ENCODE measurements around the gene ABL1.
A peak's percentile ranks its signal among the peaks of the same experiment; 100 is the strongest.

Gene ABL1

DNA sequence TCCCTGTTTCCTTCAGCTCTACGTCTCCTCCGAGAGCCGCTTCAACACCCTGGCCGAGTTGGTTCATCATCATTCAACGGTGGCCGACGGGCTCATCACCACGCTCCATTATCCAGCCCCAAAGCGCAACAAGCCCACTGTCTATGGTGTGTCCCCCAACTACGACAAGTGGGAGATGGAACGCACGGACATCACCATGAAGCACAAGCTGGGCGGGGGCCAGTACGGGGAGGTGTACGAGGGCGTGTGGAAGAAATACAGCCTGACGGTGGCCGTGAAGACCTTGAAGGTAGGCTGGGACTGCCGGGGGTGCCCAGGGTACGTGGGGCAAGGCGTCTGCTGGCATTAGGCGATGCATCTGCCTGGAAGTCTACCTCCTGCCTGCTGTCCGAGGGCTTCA is 27.7 kb downstream of the ABL1 start:
- TF ChIP-seq CTCF (IDR thresholded peaks at IDR 0.05; ENCODE audit: control extremely low read depth, extremely low read depth, low read depth, missing control alignments) = no peak
- CTCF ChIA-PET = interaction anchor here (1.0 to 12.3 kb wide), 9 partner anchors 8 to 184 kb away, joined by 3 to 318 read pairs (median 8); no protein-coding TSS in a partner anchor
- POLR2A ChIA-PET = no interaction called here
- DNase-seq (ENCODE audit: extremely low spot score) = no peak

DNA sequence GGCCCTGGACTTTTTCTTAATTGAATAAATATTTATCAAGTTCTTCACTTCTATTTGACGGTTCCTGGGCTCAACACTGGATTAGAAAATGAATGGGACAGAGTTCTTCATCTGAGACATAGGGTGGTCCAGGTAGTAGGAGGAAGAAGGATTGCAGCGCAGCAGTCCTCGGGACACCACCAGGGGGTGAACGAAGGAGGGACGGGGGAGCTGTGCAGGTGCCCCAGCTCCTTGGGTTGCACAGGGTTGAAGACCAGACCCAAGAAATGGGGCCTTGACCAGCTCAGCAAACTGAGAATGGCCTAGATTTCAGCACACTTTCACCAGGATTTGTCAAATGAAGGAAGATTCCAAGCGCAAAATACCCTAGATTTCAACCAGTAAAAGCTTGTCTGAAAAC is 29.5 kb downstream of the ABL1 start:
- CTCF ChIA-PET = interaction anchor here (1.0 to 12.3 kb wide), 10 partner anchors 9 to 399 kb away, joined by 3 to 318 read pairs (median 6); no protein-coding TSS in a partner anchor
- no peak for DNase-seq (ENCODE audit: extremely low spot score)
- no peak for TF ChIP-seq CTCF (IDR thresholded peaks at IDR 0.05; ENCODE audit: control extremely low read depth, extremely low read depth, low read depth, missing control alignments)
- POLR2A ChIA-PET = no interaction called here

- no peak for TF ChIP-seq CTCF (IDR thresholded peaks at IDR 0.05; ENCODE audit: control extremely low read depth, extremely low read depth, low read depth, missing control alignments)
- ChIA-PET POLR2A (no interaction called here), CTCF (interaction anchor here (0.6 to 12.3 kb wide), 29 partner anchors 8 to 191 kb away, joined by 3 to 318 read pairs (median 8); no protein-coding TSS in a partner anchor)
- DNase-seq (ENCODE audit: extremely low spot score) = no peak
Observed at GRCh38 chr9:130865921-130866320, 30.9 kb downstream of the ABL1 start.

DNA sequence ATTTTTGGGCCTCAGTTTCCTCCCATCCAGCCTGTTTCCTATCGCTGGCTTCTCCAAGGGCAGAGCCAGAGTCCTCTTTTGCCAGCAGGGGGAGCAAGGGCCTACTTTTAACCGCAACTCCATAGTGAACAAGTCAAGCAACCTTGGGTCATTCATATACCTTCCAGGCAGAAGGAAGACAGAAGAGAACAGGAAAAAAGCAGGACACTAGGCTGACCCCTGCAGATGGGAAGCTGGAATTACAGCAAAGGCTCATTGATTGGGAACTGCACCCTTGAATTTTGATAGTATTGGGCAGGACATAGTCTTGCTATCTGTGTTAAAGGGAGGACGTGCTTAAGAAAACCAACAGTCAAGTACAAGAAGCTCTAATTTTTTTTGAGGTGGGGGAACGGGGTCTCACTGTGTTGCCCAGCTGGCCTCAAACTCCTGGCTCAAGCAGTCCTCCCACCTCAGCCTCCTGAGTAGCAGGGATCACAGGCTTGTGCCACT is 31.5 kb downstream of the ABL1 start:
- POLR2A ChIA-PET = no interaction called here
- TF ChIP-seq CTCF (IDR thresholded peaks at IDR 0.05; ENCODE audit: control extremely low read depth, extremely low read depth, low read depth, missing control alignments) = peak; percentile 63
- CTCF ChIA-PET = interaction anchor here (0.7 to 12.3 kb wide), 33 partner anchors 9 to 406 kb away, joined by 3 to 318 read pairs (median 5); no protein-coding TSS in a partner anchor
- DNase-seq (ENCODE audit: extremely low spot score) = peak; percentile 43

GRCh38 chr9:130867556-130867955 is 32.5 kb downstream of the ABL1 start:
- ChIA-PET CTCF (interaction anchor here (1.0 to 12.3 kb wide), 12 partner anchors 12 to 407 kb away, joined by 3 to 318 read pairs (median 10); no protein-coding TSS in a partner anchor), POLR2A (no interaction called here)
- no peak for DNase-seq (ENCODE audit: extremely low spot score)
- no peak for TF ChIP-seq CTCF (IDR thresholded peaks at IDR 0.05; ENCODE audit: control extremely low read depth, extremely low read depth, low read depth, missing control alignments)

- CTCF ChIA-PET = interaction anchor here (1.0 to 12.3 kb wide), 6 partner anchors 10 to 179 kb away, joined by 3 to 318 read pairs (median 51); no protein-coding TSS in a partner anchor
- no peak for TF ChIP-seq CTCF (IDR thresholded peaks at IDR 0.05; ENCODE audit: control extremely low read depth, extremely low read depth, low read depth, missing control alignments)
- DNase-seq (ENCODE audit: extremely low spot score) = no peak
- POLR2A ChIA-PET = no interaction called here
Observed at GRCh38 chr9:130868230-130868629, 33.2 kb downstream of the ABL1 start.
